ENCODE data around the gene RGMA.
"Not testable (repeated sequence)": the region's sequence is repeated elsewhere in the genome, so short reads cannot be mapped to it uniquely, and the experiment has no call there.

RGMA gene

GRCh38 chr15:93066224-93066681 lies 22.8 kb downstream of the RGMA start:
- DNase-seq = no peak

- no peak for DNase-seq
Observed at GRCh38 chr15:93065641-93066045, 23.4 kb downstream of the RGMA start.

DNA sequence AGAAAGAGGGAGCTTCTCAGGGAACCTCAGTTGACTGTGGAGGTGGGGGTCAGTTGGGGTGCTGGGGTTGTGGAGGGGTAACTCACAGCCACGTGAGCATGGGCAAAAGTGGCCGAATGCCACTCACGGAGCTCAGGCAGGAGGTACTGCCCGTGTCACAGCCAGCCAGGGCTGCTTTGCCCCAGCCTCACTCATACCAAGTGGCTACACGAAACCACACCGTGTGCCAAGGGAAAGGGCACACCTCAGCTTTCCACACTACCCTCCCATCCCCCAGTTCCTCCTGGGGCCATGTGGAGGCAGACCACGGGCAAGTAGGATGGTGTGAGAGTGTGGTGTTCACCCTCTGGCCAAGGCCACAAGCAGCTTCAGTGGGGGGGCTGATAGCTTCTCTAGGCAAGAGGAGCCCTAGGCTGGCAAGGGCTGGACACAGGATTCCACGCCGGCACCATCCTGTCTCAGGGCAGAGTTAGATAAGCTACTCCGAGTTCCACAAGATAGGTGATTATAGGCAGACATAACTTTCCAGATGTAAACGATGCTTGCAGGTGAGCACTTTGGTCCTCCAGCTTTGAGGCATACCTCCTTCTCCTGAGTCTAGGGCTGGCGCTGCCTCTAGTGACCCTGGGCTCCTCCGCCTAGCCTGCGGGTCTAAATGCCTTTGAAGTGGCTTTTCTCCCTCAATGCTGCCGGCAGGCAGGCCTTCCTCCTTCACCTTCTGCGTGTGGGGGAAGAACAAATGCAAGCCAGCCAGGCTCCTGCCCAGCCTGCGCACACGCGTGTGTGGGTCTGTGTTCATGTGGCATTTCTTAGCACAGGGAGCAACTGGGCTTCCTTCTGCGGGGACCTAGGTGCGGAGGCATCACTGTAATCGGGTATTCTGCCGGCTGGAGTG lies 25.0 kb downstream of the RGMA start:
- DNase-seq = no peak

DNA sequence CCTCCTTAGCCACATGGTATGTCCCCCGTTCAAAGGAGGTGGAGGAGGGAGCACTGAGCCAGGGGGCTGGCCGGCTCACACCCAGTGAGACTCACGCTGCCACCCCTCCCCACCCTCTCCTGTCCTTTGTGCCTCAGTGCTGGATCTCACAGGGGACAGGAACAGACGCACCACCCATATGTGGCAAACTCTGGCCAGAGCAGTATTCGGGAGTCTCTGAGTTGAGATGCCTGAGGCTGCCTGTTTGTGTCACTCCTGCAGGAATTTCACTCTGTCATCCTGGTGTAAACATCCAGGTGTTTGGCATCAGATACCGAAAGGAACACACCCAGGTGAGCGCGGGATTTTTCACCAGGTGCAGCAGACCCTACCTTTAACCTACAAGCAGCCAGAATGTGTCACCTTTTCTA lies 25.7 kb downstream of the RGMA start:
- DNase-seq = no peak

GRCh38 chr15:93062628-93063261 lies 26.3 kb downstream of the RGMA start:
- not testable (repeated sequence) for DNase-seq

GRCh38 chr15:93060336-93061248 lies 28.4 kb downstream of the RGMA start:
- DNase-seq = no peak

DNA sequence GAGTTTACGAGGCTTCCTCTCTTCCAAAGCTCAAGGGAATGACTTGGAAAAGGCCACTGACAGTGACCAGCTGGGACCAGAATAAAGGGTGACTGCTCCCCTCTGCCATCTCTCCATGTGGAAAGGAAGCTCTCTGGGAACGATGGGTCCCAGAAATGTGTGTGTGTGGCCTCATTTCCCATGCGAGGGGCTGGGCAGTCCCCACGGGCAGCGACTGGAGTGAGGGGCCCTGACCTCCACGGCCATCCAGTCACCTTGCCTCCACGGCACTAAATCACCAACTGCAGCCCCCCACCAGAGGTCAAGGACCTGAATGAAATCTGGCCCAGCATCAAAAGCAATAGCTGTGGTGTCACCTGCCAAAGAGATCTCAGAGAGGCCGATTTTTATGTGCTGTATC lies 29.6 kb downstream of the RGMA start:
- DNase-seq = no peak

GRCh38 chr15:93058904-93059427 lies 30.0 kb downstream of the RGMA start:
- no peak for DNase-seq

- DNase-seq = no peak
Observed at GRCh38 chr15:93058128-93058527, 30.9 kb downstream of the RGMA start.

DNA sequence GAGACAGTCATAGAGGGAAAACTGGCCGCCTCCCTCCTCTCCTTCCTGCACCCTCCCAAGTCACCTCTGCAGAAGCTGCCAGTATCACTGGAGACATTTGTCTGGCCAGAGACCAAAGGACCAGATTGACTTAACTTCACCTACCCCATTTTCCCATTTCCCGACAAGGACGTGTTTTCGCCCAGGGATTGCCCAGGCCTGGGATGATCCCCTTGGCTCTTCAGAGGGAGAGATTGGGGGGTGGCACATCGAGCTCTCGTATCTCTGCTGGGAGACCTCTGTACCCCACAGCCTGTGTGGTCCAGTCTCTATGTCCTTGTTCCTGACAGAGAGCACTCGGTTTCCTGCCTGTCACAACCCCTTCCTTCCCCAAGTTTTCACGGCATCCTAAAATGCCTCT lies 31.4 kb downstream of the RGMA start:
- DNase-seq = no peak

- DNase-seq = no peak
Observed at GRCh38 chr15:93056836-93057235, 32.2 kb downstream of the RGMA start.

DNA sequence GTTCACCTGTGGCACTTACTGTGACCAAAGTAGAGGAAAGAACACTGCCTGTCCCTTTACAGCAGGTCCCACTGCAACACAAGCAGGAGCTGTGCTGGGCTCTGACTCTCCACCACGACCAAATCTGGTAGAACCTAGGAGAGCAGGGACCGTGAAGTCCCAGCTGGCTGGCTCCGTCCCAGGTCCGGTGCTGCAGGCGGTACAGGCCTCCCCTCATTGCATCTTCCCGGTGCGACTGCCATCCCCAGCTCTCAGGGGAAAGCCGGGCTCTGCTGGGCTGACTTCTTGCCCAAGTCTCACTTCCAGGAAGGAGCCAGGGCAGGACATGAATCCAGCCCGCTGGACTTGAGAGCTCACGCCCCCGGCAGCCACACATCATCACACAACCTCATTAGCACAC lies 33.8 kb downstream of the RGMA start:
- no peak for DNase-seq

GRCh38 chr15:93052090-93052879 lies 36.7 kb downstream of the RGMA start:
- DNase-seq = peak; percentile 30

- no peak for DNase-seq
Observed at GRCh38 chr15:93051236-93052089, 37.5 kb downstream of the RGMA start.

DNA sequence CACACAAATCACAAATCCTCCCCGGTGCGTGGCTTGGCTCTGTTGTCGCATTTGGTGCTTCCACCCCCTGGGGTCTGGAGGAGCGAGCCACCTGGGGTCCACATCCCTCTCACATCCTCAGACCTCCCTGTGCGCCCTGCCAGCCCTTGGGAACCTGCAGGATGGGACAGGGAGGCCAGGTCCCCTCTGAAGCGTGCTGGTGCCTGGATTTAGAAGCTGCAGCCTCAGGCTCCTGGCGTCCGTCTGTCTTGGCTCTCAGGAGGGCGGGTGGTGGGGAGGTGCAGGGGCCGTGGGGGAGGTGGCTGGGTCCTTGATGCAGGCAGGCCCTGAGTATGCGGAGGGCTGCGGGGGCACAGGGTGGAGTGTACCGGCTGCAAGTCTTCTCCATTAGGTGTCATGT lies 38.4 kb downstream of the RGMA start:
- DNase-seq = no peak

DNA sequence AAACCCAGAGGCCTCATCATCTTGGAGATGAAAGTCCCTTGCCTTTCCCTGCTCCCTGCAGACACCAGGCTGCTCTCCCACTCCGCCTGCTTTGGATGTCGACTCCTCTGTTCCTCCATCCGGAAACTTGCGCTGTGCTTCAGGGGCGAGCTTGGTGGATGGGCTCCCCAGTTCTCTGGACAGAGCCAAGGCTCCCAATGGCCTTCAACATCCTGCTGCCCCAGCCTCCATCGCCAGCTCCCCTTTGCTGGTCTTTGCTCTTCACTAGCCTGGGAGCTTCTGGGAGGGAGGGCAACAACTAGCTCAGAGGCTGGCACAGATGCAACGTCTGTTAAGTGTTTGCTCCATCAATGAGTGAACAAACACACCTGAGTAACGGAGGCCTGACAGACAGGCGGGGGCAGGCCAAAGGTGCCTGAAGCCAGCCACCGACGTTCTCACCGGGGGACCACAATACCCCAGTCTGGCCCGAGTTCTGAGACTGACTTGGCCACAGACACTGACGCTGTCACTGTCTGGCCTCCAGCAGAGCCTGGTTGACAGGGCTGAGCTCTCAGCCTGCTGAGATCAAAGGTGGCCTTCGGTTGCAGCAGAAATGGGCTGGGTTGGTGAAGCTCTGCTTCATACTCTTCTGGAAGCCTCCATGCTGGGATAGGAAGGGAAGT lies 39.0 kb downstream of the RGMA start:
- DNase-seq = no peak

- no peak for DNase-seq
Observed at GRCh38 chr15:93049233-93049632, 39.8 kb downstream of the RGMA start.

DNA sequence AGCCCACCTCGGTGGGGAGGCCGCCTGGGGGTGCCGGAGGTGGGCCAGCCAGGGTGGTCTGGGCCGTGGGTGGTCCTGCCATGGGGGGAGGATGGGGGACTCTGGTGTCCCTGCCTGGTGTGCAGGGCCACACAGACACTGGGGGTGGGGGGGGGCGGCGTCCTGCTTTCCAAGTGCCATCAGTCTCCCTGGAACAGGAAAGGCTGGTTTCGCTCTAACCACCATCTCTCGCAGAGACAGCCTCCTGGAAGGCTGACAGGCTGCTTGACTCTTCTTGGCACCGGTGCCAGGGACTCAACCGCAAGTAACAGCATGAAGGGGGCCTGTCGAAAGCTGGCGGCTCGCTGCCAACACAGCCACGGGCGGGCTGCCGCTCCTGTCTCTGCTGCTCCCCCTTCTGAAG lies 40.3 kb downstream of the RGMA start:
- DNase-seq = no peak

- DNase-seq = no peak
Observed at GRCh38 chr15:93048426-93048721, 40.6 kb downstream of the RGMA start.

GRCh38 chr15:93047621-93048425 lies 41.2 kb downstream of the RGMA start:
- no peak for DNase-seq

Data from activated CD4-positive, alpha-beta T cell treated with anti-CD3 and anti-CD28 coated beads for 48 hours (primary cell).